B cell (primary cell): ENCODE measurements around the gene ZBTB17. TPM values are rescaled to one million over a fixed set of nuclear protein-coding genes. Genes with fewer than 3 reads are reported as not detected.

Source experiments
- ATAC-seq: fragments of 200-7000 bp; cut with Tn5 transposase; one replicate; pipeline ENCODE4 v1.10.0; 2021; ENCODE audit warnings: low read depth, mild to moderate bottlenecking, moderate number of reproducible peaks, moderate library complexity
- CTCF ChIA-PET: fragments of 350-600 bp; sonication (Branson Sonifier 250); formaldehyde crosslinking; loops from one replicate; lab custom pipeline; 2021; ENCODE audit warnings: antibody characterized with exemption, inconsistent platforms; lab: Charles Lee
- POLR2A ChIA-PET: fragments of 350-600 bp; sonication (Branson Sonifier 250); formaldehyde crosslinking; loops from one replicate; lab custom pipeline; 2021; ENCODE audit warnings: antibody characterized with exemption; lab: Charles Lee
- DNase-seq: peaks from one replicate; pipeline ENCODE4 v3.0.0; 2013
- H2AFZ ChIP-seq: 2 replicates; pipeline ENCODE4 v1.6.1; 2012; ENCODE audit warnings: mild to moderate bottlenecking, low read depth, low read length; ENCODE audit not compliant: insufficient read depth, poor library complexity, severe bottlenecking
- H3K27ac ChIP-seq, 2 donors: 1 replicate in 1 of 2; 2 replicates in 1 of 2; pipeline ENCODE4 v1.5.1; 2012 to 2013; ENCODE audit warnings: low read length in 2 of 2, mild to moderate bottlenecking in 2 of 2, moderate library complexity in 1 of 2
- H3K27me3 ChIP-seq, 4 experiments: fragments of 200-600 bp in 1 of 4; sonication (generic) in 1 of 4; replicated peaks in 1 of 4; 1 replicate in 2 of 4; 2 replicates in 2 of 4; pipeline versions ENCODE4 v1.6.1 to v1.7.0; 2013 to 2016; ENCODE audit warnings: low read length in 3 of 4, mild to moderate bottlenecking in 2 of 4, mixed read lengths in 1 of 4, moderate library complexity in 1 of 4; ENCODE audit not compliant: insufficient read depth in 4 of 4, control insufficient read depth in 3 of 4; ENCODE audit errors: control extremely low read depth in 1 of 4
- H3K36me3 ChIP-seq, 2 experiments: replicated peaks in 1 of 2; 1 replicate in 1 of 2; 2 replicates in 1 of 2; pipeline versions ENCODE4 v1.6.1 to v1.7.1; 2013; ENCODE audit warnings: low read length in 1 of 2; ENCODE audit not compliant: insufficient read depth in 2 of 2, control insufficient read depth in 1 of 2; ENCODE audit errors: control extremely low read depth in 1 of 2, extremely low read depth in 1 of 2
- H3K4me1 ChIP-seq, 2 donors: fragments of 200-600 bp in 1 of 2; sonication (generic) in 1 of 2; 1 replicate in 1 of 2; 2 replicates in 1 of 2; pipeline versions ENCODE4 v1.5.1 to v1.6.1; 2013 to 2017; ENCODE audit warnings: low read length in 2 of 2; ENCODE audit not compliant: control insufficient read depth in 2 of 2, insufficient read depth in 2 of 2
- H3K4me2 ChIP-seq: replicated peaks from 2 replicates; pipeline ENCODE3; 2012; ENCODE audit warnings: mild to moderate bottlenecking, low read depth, low read length; ENCODE audit not compliant: poor library complexity, severe bottlenecking
- H3K4me3 ChIP-seq, 5 experiments: fragments of 200-600 bp in 1 of 5; sonication (generic) in 1 of 5; 1 replicate in 3 of 5; 2 replicates in 2 of 5; pipeline versions ENCODE4 v1.5.1 to v1.7.0; 2011 to 2016; ENCODE audit warnings: low read length in 4 of 5, mild to moderate bottlenecking in 4 of 5, low read depth in 2 of 5, control low read depth in 1 of 5, moderate library complexity in 1 of 5; ENCODE audit not compliant: insufficient read depth in 1 of 5; ENCODE audit errors: control extremely low read depth in 1 of 5, extremely low read depth in 1 of 5
- H3K79me2 ChIP-seq: fragments of 200-600 bp; sonication (generic); one replicate; pipeline ENCODE4 v1.6.0; 2016; ENCODE audit warnings: low read length; ENCODE audit not compliant: control insufficient read depth, insufficient read depth
- H3K9ac ChIP-seq: fragments of 200-600 bp; sonication (generic); 2 replicates; pipeline ENCODE4 v1.6.1; 2017; ENCODE audit warnings: mild to moderate bottlenecking, low read length, moderate library complexity
- H3K9me3 ChIP-seq, 3 donors: one replicate each; pipeline versions ENCODE4 v1.6.1 to v1.7.1; 2013; ENCODE audit warnings: low read length in 2 of 3; ENCODE audit not compliant: control insufficient read depth in 2 of 3, insufficient read depth in 1 of 3; ENCODE audit errors: control extremely low read depth in 1 of 3
- H4K20me1 ChIP-seq: 2 replicates; pipeline ENCODE4 v1.6.0; 2012; ENCODE audit warnings: mild to moderate bottlenecking, low read length; ENCODE audit not compliant: insufficient read depth, control insufficient read depth, poor library complexity, severe bottlenecking
- H3K27ac Mint-ChIP-seq: one replicate; pipeline ENCODE4 v1.8.0; 2021; ENCODE audit warnings: mixed read lengths
- H3K27me3 Mint-ChIP-seq: one replicate; pipeline ENCODE4 v1.8.0; 2021; ENCODE audit warnings: mixed read lengths
- H3K4me1 Mint-ChIP-seq: one replicate; pipeline ENCODE4 v1.8.0; 2021; ENCODE audit warnings: mixed read lengths
- H3K4me3 Mint-ChIP-seq: one replicate; pipeline ENCODE4 v1.8.0; 2021; ENCODE audit warnings: mixed read lengths
- H3K9me3 Mint-ChIP-seq: one replicate; pipeline ENCODE4 v1.8.0; 2022; ENCODE audit warnings: mixed read lengths; ENCODE audit not compliant: insufficient read depth
- CTCF ChIP-seq: fragments of 200-600 bp; IDR thresholded peaks from one replicate; pipeline ENCODE4 v1.8.0; 2022; ENCODE audit warnings: antibody characterized with exemption, mild to moderate bottlenecking
- EZH2 ChIP-seq: IDR thresholded peaks from 2 replicates; pipeline ENCODE4 v1.6.1; 2012; ENCODE audit warnings: borderline replicate concordance, low read depth, mild to moderate bottlenecking, moderate library complexity, low read length; ENCODE audit not compliant: insufficient read depth, poor library complexity, severe bottlenecking
- WGBS: methylation state at CpG from one replicate; pipeline ENCODE4 v1.1.5; 2013; ENCODE audit warnings: missing lambda C conversion rate; ENCODE audit not compliant: insufficient coverage; 5-methylcytosine and 5-hydroxymethylcytosine counted together
- intact Hi-C: fragments of 100-400 bp; cut with micrococcal nuclease; formaldehyde crosslinking; loops from one replicate; pipeline ENCODE4 v1.10.0; 2022
- polyA plus RNA-seq: library from polyadenylated mRNA; depleted of rRNA; stranded (reverse); fragments of >200 nt; gene quantifications from 2 replicates; pipeline ENCODE4 v1.2.3, GENCODE V29; 2012
- total RNA-seq, 2 donors: library from RNA; stranded (reverse); fragments of 120-200 nt in 1 of 2; gene quantifications; 1 replicate in 1 of 2; 2 replicates in 1 of 2; pipeline versions ENCODE4 v1.2.3 to v1.2.4, GENCODE V29; 2013 to 2022

Gene ZBTB17
- total and polyA plus RNA-seq, 2 donors (not counting 1 experiment from before 2014, with no cell fraction given) = 94.1 to 157 TPM

GRCh38 chr1:15940110-15941043 lies 35.5 kb downstream of the ZBTB17 start:
- WGBS = 92% methylated on average over 1 of the region's 13 CpGs
- no peak for ATAC-seq
- TF ChIP-seq EZH2 (no peak), CTCF (no peak)
- CTCF ChIA-PET = no interaction called here
- no peak overlapping the region for H3K9ac ChIP-seq
- intact Hi-C loops = no loop called here
- no peaks in the 10 kb centered on the region for H3K27me3 ChIP-seq
- POLR2A ChIA-PET = no interaction called here
- H3K4me1 ChIP-seq = no peaks in the 10 kb centered on the region
- Mint-ChIP-seq H3K27ac (peak overlapping the region; percentile 26), H3K9me3 (no peaks in the 10 kb centered on the region), H3K27me3 (no peaks in the 10 kb centered on the region), H3K4me1 (peaks cover 5% of the 10 kb centered on the region), H3K4me3 (no peak overlapping the region)
- no peaks in the 10 kb centered on the region for H3K9me3 ChIP-seq
- DNase-seq = peak; percentile 7
- no peak overlapping the region for H3K27ac ChIP-seq
- no peak overlapping the region for H3K4me3 ChIP-seq
- H3K4me2 ChIP-seq = no peak overlapping the region
- H2AFZ ChIP-seq = no peak overlapping the region
- H4K20me1 ChIP-seq = peaks cover 16% of the 10 kb centered on the region
- H3K36me3 ChIP-seq = peaks cover 0 to 92% of the 10 kb centered on the region in 2 experiments
- H3K79me2 ChIP-seq = peaks cover 16% of the 10 kb centered on the region
